ENCODE data around the gene RBMS1. TPM values are rescaled to one million over a fixed set of nuclear protein-coding genes. Genes with fewer than 3 reads are reported as not detected.
A peak's percentile ranks its signal among the peaks of the same experiment; 100 is the strongest.

The RBMS1 gene
- total and polyA plus RNA-seq, 3 donors from 2014 or later = 26.8 to 34.7 (median 30.0) TPM

DNA sequence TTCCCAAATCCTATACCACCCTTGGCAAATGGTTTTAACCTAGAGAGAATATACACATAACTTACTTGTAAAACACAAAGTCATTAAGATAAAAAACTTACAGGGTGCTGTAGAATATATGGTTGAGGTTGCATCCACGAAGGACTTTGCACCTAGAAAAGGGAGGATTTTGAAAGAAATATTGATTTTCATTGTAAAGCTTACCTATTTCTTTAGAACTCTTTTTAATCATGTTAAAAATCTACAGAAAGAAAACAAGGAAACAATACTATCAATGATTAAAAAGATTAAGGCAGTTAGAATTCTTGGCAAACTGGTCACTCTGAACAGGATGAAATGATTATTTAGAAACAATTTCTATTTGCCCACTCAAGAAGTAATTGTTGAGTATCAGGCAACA lies 212.4 kb downstream of the RBMS1 start:
- H3K36me3 ChIP-seq (ENCODE audit: low read depth, missing control alignments) = no peaks in the 10 kb centered on the region
- WGBS, 2 donors = 92 to 95% methylated on average over 1 of the region's 1 CpG
- H3K4me3 ChIP-seq = no peak overlapping the region
- H3K27ac ChIP-seq = no peak overlapping the region
- H3K27me3 ChIP-seq = no peaks in the 10 kb centered on the region
- intact Hi-C loops (cut with DNase I; ENCODE audit: low total_unique reads) = no loop called here
- H3K4me1 ChIP-seq = no peaks in the 10 kb centered on the region
- no peaks in the 10 kb centered on the region for H3K9me3 ChIP-seq
- TF ChIP-seq, protein P1, sequence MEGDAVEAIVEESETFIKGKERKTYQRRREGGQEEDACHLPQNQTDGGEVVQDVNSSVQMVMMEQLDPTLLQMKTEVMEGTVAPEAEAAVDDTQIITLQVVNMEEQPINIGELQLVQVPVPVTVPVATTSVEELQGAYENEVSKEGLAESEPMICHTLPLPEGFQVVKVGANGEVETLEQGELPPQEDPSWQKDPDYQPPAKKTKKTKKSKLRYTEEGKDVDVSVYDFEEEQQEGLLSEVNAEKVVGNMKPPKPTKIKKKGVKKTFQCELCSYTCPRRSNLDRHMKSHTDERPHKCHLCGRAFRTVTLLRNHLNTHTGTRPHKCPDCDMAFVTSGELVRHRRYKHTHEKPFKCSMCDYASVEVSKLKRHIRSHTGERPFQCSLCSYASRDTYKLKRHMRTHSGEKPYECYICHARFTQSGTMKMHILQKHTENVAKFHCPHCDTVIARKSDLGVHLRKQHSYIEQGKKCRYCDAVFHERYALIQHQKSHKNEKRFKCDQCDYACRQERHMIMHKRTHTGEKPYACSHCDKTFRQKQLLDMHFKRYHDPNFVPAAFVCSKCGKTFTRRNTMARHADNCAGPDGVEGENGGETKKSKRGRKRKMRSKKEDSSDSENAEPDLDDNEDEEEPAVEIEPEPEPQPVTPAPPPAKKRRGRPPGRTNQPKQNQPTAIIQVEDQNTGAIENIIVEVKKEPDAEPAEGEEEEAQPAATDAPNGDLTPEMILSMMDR (IDR thresholded peaks at IDR 0.05) = no peak
- TF ChIP-seq POLR2A (IDR thresholded peaks at IDR 0.05) = no peak
- no peak for DNase-seq

DNA sequence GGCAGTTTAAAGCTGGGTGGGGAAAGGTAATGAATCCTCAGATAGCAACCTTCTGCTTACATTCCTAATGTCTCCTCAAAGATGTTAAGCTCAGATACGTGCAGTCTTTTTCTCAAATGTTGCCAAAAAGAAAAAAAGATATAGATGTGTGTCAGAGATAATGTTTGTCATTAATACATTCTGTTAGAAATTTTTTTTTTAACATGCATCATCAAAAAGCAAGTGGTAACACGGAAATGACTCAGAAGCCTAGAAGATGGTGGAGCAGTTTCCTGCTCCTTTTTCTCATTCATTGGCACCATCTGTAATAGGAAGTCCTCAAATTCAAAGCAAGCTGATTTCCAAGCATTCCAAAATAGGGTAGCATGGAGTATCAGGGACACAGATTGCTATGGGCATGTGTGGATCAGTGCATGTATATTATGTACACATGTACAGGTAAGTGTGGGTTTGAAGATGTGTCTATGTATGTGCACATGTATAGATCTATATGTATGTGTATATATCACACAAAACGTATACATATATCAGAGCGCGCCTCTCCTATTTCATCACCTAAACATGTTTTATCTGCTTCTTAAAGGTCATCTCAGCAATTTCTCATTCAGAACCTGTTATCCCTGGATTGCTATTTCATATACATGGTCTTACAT lies 213.7 kb downstream of the RBMS1 start:
- Histone ChIP-seq H3K4me1 (no peaks in the 10 kb centered on the region), H3K4me3 (no peak overlapping the region), H3K36me3 (ENCODE audit: low read depth, missing control alignments) (no peaks in the 10 kb centered on the region), H3K27me3 (no peaks in the 10 kb centered on the region), H3K27ac (peak overlapping the region in 1 of 2 donors; percentile 0), H3K9me3 (no peaks in the 10 kb centered on the region)
- no peak for DNase-seq
- TF ChIP-seq, protein P1 (IDR thresholded peaks at IDR 0.05) = no peak
- no peak for TF ChIP-seq POLR2A (IDR thresholded peaks at IDR 0.05)
- 84 to 88% methylated on average over 5 of the region's 5 CpGs for WGBS, 2 donors
- intact Hi-C loops (cut with DNase I; ENCODE audit: low total_unique reads) = no loop called here

DNA sequence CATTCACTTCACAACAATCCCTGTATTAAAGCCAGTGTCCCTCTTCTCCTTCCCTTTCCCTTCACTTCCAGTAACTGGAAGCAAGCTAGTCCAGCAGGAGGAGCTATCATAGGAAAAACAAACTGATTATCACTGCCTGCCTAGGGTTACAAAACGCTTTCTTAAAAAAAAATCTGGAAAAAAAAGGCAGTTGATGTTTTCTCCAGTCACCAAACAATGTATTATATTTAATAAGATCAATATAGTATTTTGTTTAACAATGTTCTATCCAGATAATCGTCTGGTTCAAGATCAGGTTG lies 214.8 kb downstream of the RBMS1 start:
- Histone ChIP-seq H3K27ac (no peak overlapping the region), H3K27me3 (no peaks in the 10 kb centered on the region), H3K4me1 (no peaks in the 10 kb centered on the region), H3K4me3 (no peak overlapping the region), H3K36me3 (ENCODE audit: low read depth, missing control alignments) (no peaks in the 10 kb centered on the region), H3K9me3 (no peaks in the 10 kb centered on the region)
- TF ChIP-seq, protein P1 (IDR thresholded peaks at IDR 0.05) = peak in 2 of 3 experiments; percentile 30
- no peak for TF ChIP-seq POLR2A (IDR thresholded peaks at IDR 0.05)
- no peak for DNase-seq
- intact Hi-C loops (cut with DNase I; ENCODE audit: low total_unique reads) = no loop called here
- 19 to 31% methylated on average over 2 of the region's 2 CpGs for WGBS, 2 donors

DNA sequence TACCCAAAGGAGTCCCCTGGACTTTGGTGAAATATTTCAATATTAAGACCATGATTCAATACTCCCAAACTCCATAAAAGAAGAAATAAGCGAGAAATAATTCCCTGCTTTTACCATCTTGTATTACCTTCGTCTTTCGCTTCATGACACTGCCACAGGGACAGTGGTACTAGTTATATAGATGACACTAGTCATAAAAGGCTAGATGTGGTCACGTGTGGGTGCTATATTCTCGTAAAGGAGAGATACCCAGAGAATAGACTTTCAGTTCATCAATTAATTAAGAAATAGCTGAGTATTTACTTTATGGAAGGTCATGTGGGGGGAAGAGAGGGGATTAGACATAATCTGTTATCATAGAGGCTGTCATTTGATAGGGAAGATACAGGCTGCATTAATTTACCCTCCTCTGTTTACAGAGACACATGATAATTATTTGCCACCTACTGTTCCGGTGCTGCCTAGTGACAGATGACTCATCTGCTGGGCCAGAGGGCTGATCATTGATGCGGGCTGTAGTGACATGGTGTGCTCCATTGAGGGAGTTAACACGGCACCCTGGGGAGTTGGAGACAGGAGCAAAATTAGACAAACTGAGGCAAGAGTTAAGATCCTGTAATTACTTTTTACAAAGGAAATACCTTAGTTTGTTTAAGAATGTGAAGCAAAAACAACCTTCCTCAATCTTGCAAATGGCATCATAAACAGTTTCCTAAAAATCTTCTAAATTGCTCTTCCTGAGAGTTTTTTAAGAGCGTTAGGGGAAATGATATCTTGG lies 215.3 kb downstream of the RBMS1 start:
- Histone ChIP-seq H3K9me3 (no peaks in the 10 kb centered on the region), H3K27ac (no peak overlapping the region), H3K4me1 (no peaks in the 10 kb centered on the region), H3K27me3 (no peaks in the 10 kb centered on the region), H3K4me3 (no peak overlapping the region), H3K36me3 (ENCODE audit: low read depth, missing control alignments) (no peaks in the 10 kb centered on the region)
- TF ChIP-seq, protein P1 (IDR thresholded peaks at IDR 0.05) = no peak
- TF ChIP-seq POLR2A (IDR thresholded peaks at IDR 0.05) = no peak
- 81 to 91% methylated on average over 9 of the region's 9 CpGs for WGBS, 2 donors
- intact Hi-C loops (cut with DNase I; ENCODE audit: low total_unique reads) = no loop called here
- DNase-seq = no peak
